Calu3 (cell line): ENCODE measurements around the gene CHD1L. TPM values are rescaled to one million over a fixed set of nuclear protein-coding genes. Genes with fewer than 3 reads are reported as not detected.
A peak's percentile ranks its signal among the peaks of the same experiment; 100 is the strongest.

ENCODE experiments used
- BruUV-seq: library from RNA; stranded (reverse); fragments of 400-500 nt; replicated peaks from 2 replicates; lab custom pipeline; 2021; lab: Mats Ljungman, UMichigan
- CTCF ChIA-PET: fragments of 300-600 bp; sonication (Branson Sonifier 250); formaldehyde crosslinking; loops from one replicate; lab custom pipeline; 2022; ENCODE audit warnings: antibody characterized with exemption; lab: Charles Lee
- DNase-seq: peaks from one replicate; pipeline ENCODE4 v3.0.0; 2022
- H3K27ac Mint-ChIP-seq: one replicate; pipeline ENCODE4 v1.8.0; 2022; ENCODE audit warnings: mixed read lengths; ENCODE audit not compliant: unreplicated experiment
- H3K27me3 Mint-ChIP-seq: one replicate; pipeline ENCODE4 v1.8.0; 2022; ENCODE audit warnings: mixed read lengths; ENCODE audit not compliant: unreplicated experiment
- H3K36me3 Mint-ChIP-seq: one replicate; pipeline ENCODE4 v1.8.0; 2022; ENCODE audit warnings: mild to moderate bottlenecking, moderate library complexity, mixed read lengths; ENCODE audit not compliant: insufficient read depth, unreplicated experiment
- H3K4me1 Mint-ChIP-seq: one replicate; pipeline ENCODE4 v1.8.0; 2022; ENCODE audit warnings: mild to moderate bottlenecking, low read depth, mixed read lengths; ENCODE audit not compliant: unreplicated experiment
- H3K4me3 Mint-ChIP-seq: one replicate; pipeline ENCODE4 v1.8.0; 2022; ENCODE audit warnings: mild to moderate bottlenecking, low read depth, moderate library complexity, mixed read lengths; ENCODE audit not compliant: unreplicated experiment
- H3K9me3 Mint-ChIP-seq: one replicate; pipeline ENCODE4 v1.8.0; 2022; ENCODE audit warnings: low read depth, mixed read lengths; ENCODE audit not compliant: unreplicated experiment
- intact Hi-C: fragments of 100-400 bp; cut with micrococcal nuclease; formaldehyde crosslinking; loops from one replicate; pipeline ENCODE4 v1.10.0; 2022; ENCODE audit not compliant: unreplicated experiment
- total RNA-seq: library from RNA; stranded (reverse); gene quantifications from 2 replicates; pipeline ENCODE4 v1.2.3, GENCODE V29; 2022
- TF ChIP-seq, protein P1 (sequence below): fragments of 200-600 bp; IDR thresholded peaks from one replicate; pipeline ENCODE4 v1.8.0; 2022; ENCODE audit warnings: antibody characterized with exemption; ENCODE audit not compliant: unreplicated experiment

Gene CHD1L
- total RNA-seq, 1 experiment from 2014 or later, result 34.2 TPM

GRCh38 chr1:147243841-147244240 is 1.4 kb downstream of the CHD1L start:
- peaks cover 51% of the 10 kb centered on the region for H3K4me1 Mint-ChIP-seq
- TF ChIP-seq, protein P1, sequence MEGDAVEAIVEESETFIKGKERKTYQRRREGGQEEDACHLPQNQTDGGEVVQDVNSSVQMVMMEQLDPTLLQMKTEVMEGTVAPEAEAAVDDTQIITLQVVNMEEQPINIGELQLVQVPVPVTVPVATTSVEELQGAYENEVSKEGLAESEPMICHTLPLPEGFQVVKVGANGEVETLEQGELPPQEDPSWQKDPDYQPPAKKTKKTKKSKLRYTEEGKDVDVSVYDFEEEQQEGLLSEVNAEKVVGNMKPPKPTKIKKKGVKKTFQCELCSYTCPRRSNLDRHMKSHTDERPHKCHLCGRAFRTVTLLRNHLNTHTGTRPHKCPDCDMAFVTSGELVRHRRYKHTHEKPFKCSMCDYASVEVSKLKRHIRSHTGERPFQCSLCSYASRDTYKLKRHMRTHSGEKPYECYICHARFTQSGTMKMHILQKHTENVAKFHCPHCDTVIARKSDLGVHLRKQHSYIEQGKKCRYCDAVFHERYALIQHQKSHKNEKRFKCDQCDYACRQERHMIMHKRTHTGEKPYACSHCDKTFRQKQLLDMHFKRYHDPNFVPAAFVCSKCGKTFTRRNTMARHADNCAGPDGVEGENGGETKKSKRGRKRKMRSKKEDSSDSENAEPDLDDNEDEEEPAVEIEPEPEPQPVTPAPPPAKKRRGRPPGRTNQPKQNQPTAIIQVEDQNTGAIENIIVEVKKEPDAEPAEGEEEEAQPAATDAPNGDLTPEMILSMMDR, result no peak
- peaks cover 18% of the 10 kb centered on the region for H3K36me3 Mint-ChIP-seq
- TSS peak; percentile 53 for BruUV-seq
- DNase-seq, result no peak
- intact Hi-C loops, result loop anchor here (1.0 to 5.0 kb wide), 2 partner anchors 72 to 147 kb away; partner anchors contain the start of gene PRKAB2
- H3K27me3 Mint-ChIP-seq, result no peaks in the 10 kb centered on the region
- CTCF ChIA-PET, result interaction anchor here (0.9 to 1.3 kb wide), 6 partner anchors 10 to 75 kb away, joined by 3 to 7 read pairs (median 4); partner anchors contain the start of genes FMO5 and PRKAB2
- H3K4me3 Mint-ChIP-seq, result peak overlapping the region; percentile 67
- no peaks in the 10 kb centered on the region for H3K9me3 Mint-ChIP-seq
- peak overlapping the region; percentile 18 for H3K27ac Mint-ChIP-seq

DNA sequence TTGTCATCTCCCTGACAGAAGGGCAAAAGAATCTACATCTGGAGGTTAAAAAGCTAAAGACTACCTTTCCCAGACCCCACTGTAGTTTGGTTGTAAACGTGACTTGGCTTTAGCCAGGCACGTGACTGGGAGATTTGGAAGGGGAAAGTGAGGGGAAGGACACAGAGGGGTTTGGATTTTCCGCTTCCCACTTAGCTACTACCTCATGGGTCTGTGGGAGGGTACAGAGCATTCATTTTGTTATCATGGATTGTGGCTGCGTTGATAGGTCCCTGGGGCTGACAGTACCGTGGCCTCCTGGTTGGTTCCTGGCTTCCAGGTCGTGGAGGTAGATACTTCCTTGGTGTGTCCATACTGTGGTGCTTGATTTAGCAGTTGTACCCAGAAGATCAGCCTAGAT is 2.6 kb downstream of the CHD1L start:
- H3K36me3 Mint-ChIP-seq, result peaks cover 18% of the 10 kb centered on the region
- no peak overlapping the region for H3K4me3 Mint-ChIP-seq
- no TSS peak for BruUV-seq
- CTCF ChIA-PET, result no interaction called here
- H3K27me3 Mint-ChIP-seq, result no peaks in the 10 kb centered on the region
- TF ChIP-seq, protein P1, result no peak
- H3K27ac Mint-ChIP-seq, result no peak overlapping the region
- no peaks in the 10 kb centered on the region for H3K9me3 Mint-ChIP-seq
- DNase-seq, result no peak
- intact Hi-C loops, result no loop called here
- peaks cover 41% of the 10 kb centered on the region for H3K4me1 Mint-ChIP-seq

DNA sequence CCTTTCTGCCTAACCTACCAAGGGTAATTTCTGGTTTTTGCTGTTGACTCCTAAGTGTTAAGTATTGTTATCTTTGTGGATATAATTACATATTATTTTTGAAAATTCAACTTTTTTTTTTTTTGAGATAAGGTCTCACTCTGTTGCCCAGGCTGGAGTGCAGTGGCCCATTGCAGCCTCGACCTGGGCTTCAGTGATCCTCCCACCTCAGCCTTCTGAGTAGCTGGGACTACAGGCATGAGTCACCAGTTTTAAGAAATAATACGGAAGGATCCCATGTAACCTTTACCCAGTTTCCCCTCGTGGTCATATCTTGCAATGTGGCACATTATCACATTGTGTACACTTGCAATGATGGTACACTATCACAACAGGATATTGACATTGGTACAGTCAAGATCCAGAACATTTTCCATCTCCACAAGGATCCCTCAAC is 3.1 kb downstream of the CHD1L start:
- Mint-ChIP-seq H3K27me3 (no peaks in the 10 kb centered on the region), H3K4me1 (peaks cover 41% of the 10 kb centered on the region), H3K4me3 (no peak overlapping the region), H3K36me3 (peaks cover 18% of the 10 kb centered on the region), H3K9me3 (no peaks in the 10 kb centered on the region), H3K27ac (no peak overlapping the region)
- no TSS peak for BruUV-seq
- TF ChIP-seq, protein P1, result no peak
- intact Hi-C loops, result no loop called here
- CTCF ChIA-PET, result no interaction called here
- DNase-seq, result no peak

DNA sequence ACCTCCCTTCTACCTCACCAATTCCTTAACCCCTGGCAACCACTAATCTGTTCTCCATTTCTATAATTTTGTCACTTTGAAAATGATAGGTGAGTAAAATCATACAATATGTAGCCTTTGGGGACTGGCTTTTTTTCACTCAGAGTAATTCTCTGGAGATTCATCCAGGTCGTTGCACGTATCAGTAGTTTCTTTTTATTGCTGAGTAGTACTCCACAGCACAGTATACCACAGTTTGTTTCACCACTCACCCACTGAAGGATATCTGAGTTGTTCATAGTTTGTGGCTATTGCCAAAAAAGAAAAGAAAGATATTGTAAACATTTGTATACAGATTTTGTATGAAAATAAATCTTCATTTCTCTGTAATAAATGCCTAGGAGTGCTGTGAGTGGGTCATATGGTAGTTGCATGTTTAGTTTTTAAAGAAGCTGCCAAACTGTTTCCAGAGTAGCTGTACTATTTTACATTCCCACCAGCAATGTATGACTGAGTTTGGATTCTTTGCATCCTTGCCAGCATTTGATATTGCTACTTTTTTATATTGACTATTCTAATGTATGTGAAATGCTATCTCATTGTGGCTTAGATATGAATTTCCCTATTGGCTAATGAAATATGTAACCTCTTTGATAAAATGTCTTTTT is 3.7 kb downstream of the CHD1L start:
- peaks cover 18% of the 10 kb centered on the region for H3K36me3 Mint-ChIP-seq
- intact Hi-C loops, result no loop called here
- H3K4me3 Mint-ChIP-seq, result no peak overlapping the region
- no TSS peak for BruUV-seq
- H3K27ac Mint-ChIP-seq, result no peak overlapping the region
- DNase-seq, result no peak
- no peaks in the 10 kb centered on the region for H3K27me3 Mint-ChIP-seq
- CTCF ChIA-PET, result no interaction called here
- no peaks in the 10 kb centered on the region for H3K9me3 Mint-ChIP-seq
- TF ChIP-seq, protein P1, result no peak
- peaks cover 41% of the 10 kb centered on the region for H3K4me1 Mint-ChIP-seq
